Panc1 (cell line): Measurements from ENCODE around the gene GMDS.

ENCODE experiments used
- POLR2AphosphoS5 ChIP-seq: IDR thresholded peaks from 2 replicates; pipeline ENCODE4 v1.6.1; 2012; ENCODE audit warnings: mild to moderate bottlenecking, low read depth, low read length, moderate library complexity
- TF ChIP-seq, protein P1 (sequence below): fragments of 450-650 bp; IDR thresholded peaks from 2 replicates; pipeline ENCODE4 v1.5.1; 2017; ENCODE audit warnings: mild to moderate bottlenecking

DNA sequence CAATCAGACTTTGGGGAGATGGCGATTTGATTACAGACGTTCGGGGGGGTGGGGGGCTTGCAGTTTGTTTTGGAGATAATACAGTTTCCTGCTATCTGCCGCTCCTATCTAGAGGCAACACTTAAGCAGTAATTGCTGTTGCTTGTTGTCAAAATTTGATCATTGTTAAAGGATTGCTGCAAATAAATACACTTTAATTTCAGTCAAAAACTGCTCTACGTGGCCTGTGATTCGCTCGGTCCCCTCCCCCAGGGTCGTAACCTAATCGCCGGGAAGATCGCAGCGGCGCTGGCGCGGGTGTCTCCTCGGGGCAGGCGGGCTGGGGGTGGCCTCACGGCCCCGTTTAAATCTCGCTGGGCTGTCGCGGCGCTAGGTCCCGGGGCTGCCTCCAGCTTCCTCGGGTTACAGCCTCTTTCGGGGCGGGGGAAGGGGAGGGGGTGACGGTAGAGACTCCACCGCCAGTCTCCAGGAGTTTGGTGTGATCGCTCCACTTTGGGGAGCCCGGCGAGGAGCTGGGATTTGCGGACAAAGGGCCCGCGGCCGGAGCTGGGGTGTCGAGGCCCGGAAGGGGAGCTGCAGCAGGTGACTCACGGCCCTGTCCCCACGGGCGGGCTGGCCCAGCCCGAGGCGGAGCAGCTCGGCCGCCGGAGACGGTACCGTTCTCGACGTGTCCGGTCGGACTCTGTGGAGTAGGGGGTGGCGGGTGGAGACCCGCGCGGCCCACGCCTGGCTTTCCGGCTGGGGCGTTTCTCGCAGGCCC lies 631.5 kb downstream of the GMDS start:
- TF ChIP-seq, protein P1, sequence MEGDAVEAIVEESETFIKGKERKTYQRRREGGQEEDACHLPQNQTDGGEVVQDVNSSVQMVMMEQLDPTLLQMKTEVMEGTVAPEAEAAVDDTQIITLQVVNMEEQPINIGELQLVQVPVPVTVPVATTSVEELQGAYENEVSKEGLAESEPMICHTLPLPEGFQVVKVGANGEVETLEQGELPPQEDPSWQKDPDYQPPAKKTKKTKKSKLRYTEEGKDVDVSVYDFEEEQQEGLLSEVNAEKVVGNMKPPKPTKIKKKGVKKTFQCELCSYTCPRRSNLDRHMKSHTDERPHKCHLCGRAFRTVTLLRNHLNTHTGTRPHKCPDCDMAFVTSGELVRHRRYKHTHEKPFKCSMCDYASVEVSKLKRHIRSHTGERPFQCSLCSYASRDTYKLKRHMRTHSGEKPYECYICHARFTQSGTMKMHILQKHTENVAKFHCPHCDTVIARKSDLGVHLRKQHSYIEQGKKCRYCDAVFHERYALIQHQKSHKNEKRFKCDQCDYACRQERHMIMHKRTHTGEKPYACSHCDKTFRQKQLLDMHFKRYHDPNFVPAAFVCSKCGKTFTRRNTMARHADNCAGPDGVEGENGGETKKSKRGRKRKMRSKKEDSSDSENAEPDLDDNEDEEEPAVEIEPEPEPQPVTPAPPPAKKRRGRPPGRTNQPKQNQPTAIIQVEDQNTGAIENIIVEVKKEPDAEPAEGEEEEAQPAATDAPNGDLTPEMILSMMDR = no peak
- no peak for TF ChIP-seq POLR2AphosphoS5
